ENCODE results near the gene NTN1.

GRCh38 chr17:9001559-9001958 lies 19.8 kb upstream of the NTN1 start:
- no peak for TF ChIP-seq CTCF (IDR thresholded peaks at IDR 0.05)
- TF ChIP-seq POLR2A (IDR thresholded peaks at IDR 0.05), result no peak
- no peak for TF ChIP-seq EP300 (IDR thresholded peaks at IDR 0.05)

All from ovary (tissue), 3 donors.